ENCODE results near the gene KIF4A. TPM values are rescaled to one million over a fixed set of nuclear protein-coding genes. Genes with fewer than 3 reads are reported as not detected.

KIF4A gene
- total and polyA plus RNA-seq, 2 of the 13 experiments (the other 11 are each of a cell fraction or from before 2014, with no cell fraction given): 9.4 to 28.2 TPM

DNA sequence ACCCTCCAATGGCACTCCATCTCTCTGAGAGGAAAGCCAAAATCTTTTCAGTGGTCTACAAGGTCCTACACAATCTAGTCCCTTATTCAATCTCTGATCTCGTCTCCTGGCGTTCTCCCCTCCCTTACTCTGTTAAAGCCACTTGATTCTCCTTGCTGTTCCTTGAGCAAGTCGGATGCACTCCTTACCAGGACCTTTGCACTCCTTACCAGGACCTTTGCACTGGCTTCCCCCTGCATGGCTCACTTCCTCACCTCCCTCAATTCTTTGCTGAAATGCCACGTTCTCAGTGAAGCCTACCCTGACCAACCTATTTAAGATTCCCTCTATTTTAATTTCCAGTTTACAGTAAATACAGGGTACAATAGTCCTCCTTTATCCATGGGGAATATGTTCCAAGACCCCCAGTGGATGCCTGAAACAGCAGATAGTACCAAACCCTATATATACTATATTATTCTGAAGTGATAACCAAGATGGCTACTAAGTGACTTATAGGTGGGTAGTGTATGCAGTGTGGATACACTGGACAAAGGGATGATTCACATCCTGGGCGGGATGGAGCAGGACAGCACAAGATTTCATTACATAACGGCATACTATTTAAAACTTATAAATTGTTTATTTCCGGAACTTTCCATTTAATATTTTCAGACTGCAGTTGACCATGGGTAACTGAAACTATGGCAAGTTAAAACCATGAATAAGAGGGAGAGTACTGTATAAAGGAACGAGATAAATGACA is 148.2 kb downstream of the KIF4A start:
- no peak overlapping the region for H3K4me2 ChIP-seq (ENCODE audit: low read depth, low read length)
- TF ChIP-seq RARG (CRISPR knock-in tag; IDR thresholded peaks at IDR 0.05; ENCODE audit: low read depth): no peak
- no peak for TF ChIP-seq RFX5 (IDR thresholded peaks at IDR 0.05; ENCODE audit: low read depth, low read length)
- TF ChIP-seq NR0B2 (CRISPR knock-in tag; IDR thresholded peaks at IDR 0.05): no peak
- no peak for TF ChIP-seq MLLT10 (CRISPR knock-in tag; IDR thresholded peaks at IDR 0.05)
- TF ChIP-seq BRF2 (CRISPR knock-in tag; IDR thresholded peaks at IDR 0.05): no peak
- no peak for TF ChIP-seq ZNF616 (CRISPR knock-in tag; IDR thresholded peaks at IDR 0.05; ENCODE audit: low read depth)
- H3K27me3 ChIP-seq (ENCODE audit: control insufficient read depth in 1 of 2, insufficient read depth in 2 of 2, low read length in 2 of 2): no peaks in the 10 kb centered on the region
- BruUV-seq (replicated peaks): no TSS peak
- no peaks in the 10 kb centered on the region for H3K79me2 ChIP-seq (ENCODE audit: insufficient read depth, low read length)
- H4K20me1 ChIP-seq (ENCODE audit: insufficient read depth, low read length): no peaks in the 10 kb centered on the region
- FAIRE-seq: no peak
- no peak for ATAC-seq
- no peaks in the 10 kb centered on the region for H3K36me3 ChIP-seq (replicated peaks in 1 of 2; ENCODE audit: control insufficient read depth in 1 of 2, insufficient read depth in 2 of 2, low read length in 2 of 2)
- 17% methylated on average over 8 of the region's 8 CpGs for WGBS (ENCODE audit: low lambda C conversion rate)
- no peak overlapping the region for H2AFZ ChIP-seq (ENCODE audit: low read length)
- intact Hi-C loops (cut with micrococcal nuclease; ENCODE audit: unreplicated experiment): no loop called here
- ChIA-PET CTCF (ENCODE audit: low intra/inter-chr PET ratio, low total read pairs) (no interaction called here), POLR2A (no interaction called here)
- DNase-seq (ENCODE audit: low spot score): no peak
- H3K9me3 ChIP-seq (ENCODE audit: low read length): no peaks in the 10 kb centered on the region
- in situ Hi-C loops (cut with HindIII; ENCODE audit: extremely low pct_ligation_motif_present, low pct_unique_long_range_greater_than_20kb): no loop called here
- H3K27ac ChIP-seq (ENCODE audit: extremely low read length, insufficient read depth, low read length): no peak overlapping the region
- H3K4me1 ChIP-seq (ENCODE audit: insufficient read depth, low read length): peaks cover 20% of the 10 kb centered on the region
- no peak overlapping the region for H3K9ac ChIP-seq (ENCODE audit: insufficient read depth, low read depth, low read length)
- no peak overlapping the region for H3K4me3 ChIP-seq (replicated peaks in 1 of 3; ENCODE audit: insufficient read depth in 1 of 3, low read depth in 2 of 3, low read length in 3 of 3)

DNA sequence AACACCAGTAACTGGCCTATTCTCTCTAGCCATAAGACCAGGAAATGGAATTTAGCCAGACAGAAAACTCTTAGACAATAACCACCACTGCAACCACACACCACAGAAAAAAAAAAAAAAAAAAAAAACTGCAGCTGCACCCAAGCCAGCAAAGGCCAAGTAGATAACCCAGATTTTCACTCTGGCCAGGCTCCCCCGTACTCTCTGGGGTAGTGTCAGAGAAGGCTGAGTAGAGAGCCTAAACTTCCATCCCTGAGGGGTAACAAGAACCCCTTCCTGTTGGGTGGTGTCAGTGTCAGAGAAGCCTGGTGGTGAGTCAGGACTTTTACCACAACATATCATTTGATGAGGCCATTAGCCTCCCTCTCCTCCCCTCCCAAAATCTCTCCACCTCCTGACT is 149.1 kb downstream of the KIF4A start:
- in situ Hi-C loops (cut with HindIII; ENCODE audit: extremely low pct_ligation_motif_present, low pct_unique_long_range_greater_than_20kb) (no loop called here), intact Hi-C loops (cut with micrococcal nuclease; ENCODE audit: unreplicated experiment) (no loop called here)
- Histone ChIP-seq H3K4me3 (replicated peaks in 1 of 3; ENCODE audit: insufficient read depth in 1 of 3, low read depth in 2 of 3, low read length in 3 of 3) (no peak overlapping the region), H3K4me1 (ENCODE audit: insufficient read depth, low read length) (peaks cover 15% of the 10 kb centered on the region; the same call in 1 of the 2 replicates), H3K79me2 (ENCODE audit: insufficient read depth, low read length) (no peaks in the 10 kb centered on the region), H3K27me3 (ENCODE audit: control insufficient read depth in 1 of 2, insufficient read depth in 2 of 2, low read length in 2 of 2) (0 out of 5 replicates have a peak, but pooled peaks cover 0 to 4% of the 10 kb centered on the region in 2 experiments), H3K4me2 (ENCODE audit: low read depth, low read length) (no peak overlapping the region), H3K36me3 (replicated peaks in 1 of 2; ENCODE audit: control insufficient read depth in 1 of 2, insufficient read depth in 2 of 2, low read length in 2 of 2) (no peaks in the 10 kb centered on the region), H2AFZ (ENCODE audit: low read length) (no peak overlapping the region), H3K9ac (ENCODE audit: insufficient read depth, low read depth, low read length) (no peak overlapping the region), H3K9me3 (ENCODE audit: low read length) (no peaks in the 10 kb centered on the region), H4K20me1 (ENCODE audit: insufficient read depth, low read length) (no peaks in the 10 kb centered on the region), H3K27ac (ENCODE audit: extremely low read length, insufficient read depth, low read length) (no peak overlapping the region)
- no peak for FAIRE-seq
- no peak for ATAC-seq
- CTCF ChIA-PET (ENCODE audit: low intra/inter-chr PET ratio, low total read pairs): no interaction called here
- POLR2A ChIA-PET: no interaction called here
- no peak for DNase-seq (ENCODE audit: low spot score)
- 0% methylated on average over 1 of the region's 1 CpG for WGBS (ENCODE audit: low lambda C conversion rate)
- BruUV-seq (replicated peaks): no TSS peak
- TF ChIP-seq BRD4 (CRISPR knock-in tag; IDR thresholded peaks at IDR 0.05) (no peak), GLI4 (CRISPR knock-in tag; IDR thresholded peaks at IDR 0.05; ENCODE audit: borderline replicate concordance) (no peak), KDM2A (CRISPR knock-in tag; IDR thresholded peaks at IDR 0.05; ENCODE audit: borderline replicate concordance, low read depth) (no peak), GRHL1 (CRISPR knock-in tag; conservative IDR thresholded peaks at IDR 0.05) (no peak), XRCC5 (optimal IDR thresholded peaks at IDR 0.05; ENCODE audit: low read length) (no peak), ETV5 (CRISPR knock-in tag; IDR thresholded peaks at IDR 0.05; ENCODE audit: borderline replicate concordance) (no peak), TBL1XR1 (IDR thresholded peaks at IDR 0.05; ENCODE audit: borderline replicate concordance, low read length, partially characterized antibody) (no peak), TGIF2 (CRISPR knock-in tag; IDR thresholded peaks at IDR 0.05) (no peak)

Measured in HepG2 (cell line).